Loucy (cell line): ENCODE data around the gene RIMBP2.

Experiments
- EZH2phosphoT487 ChIP-seq: fragments of 200-600 bp; IDR thresholded peaks from 2 replicates; pipeline ENCODE4 v1.6.1; 2018; ENCODE audit warnings: antibody characterized with exemption, mild to moderate bottlenecking, moderate library complexity, borderline replicate concordance
- TF ChIP-seq, protein P1 (sequence below): fragments of 200-600 bp; sonication (generic); conservative IDR thresholded peaks from 2 replicates; pipeline ENCODE4 v1.5.1; 2014; ENCODE audit warnings: mild to moderate bottlenecking, antibody characterized with exemption, low read length

DNA sequence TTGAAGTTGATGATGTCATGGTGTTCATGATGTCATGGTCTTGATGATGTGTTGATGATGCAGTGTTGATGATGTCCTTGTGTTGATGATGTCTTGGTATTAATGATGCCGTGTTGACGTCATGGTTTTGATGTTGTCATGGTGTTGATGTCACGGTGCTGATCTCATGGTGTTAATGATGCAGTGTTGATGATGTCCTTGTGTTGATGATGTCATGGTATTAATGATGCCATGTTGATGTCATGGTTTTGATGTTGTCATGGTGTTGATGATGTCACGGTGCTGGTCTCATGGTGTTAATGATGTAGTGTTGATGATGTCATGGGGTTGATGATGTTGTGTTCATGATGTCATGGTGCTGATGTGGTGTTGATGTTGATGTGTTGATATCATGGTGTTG lies 48.0 kb upstream of the RIMBP2 start:
- TF ChIP-seq, protein P1, sequence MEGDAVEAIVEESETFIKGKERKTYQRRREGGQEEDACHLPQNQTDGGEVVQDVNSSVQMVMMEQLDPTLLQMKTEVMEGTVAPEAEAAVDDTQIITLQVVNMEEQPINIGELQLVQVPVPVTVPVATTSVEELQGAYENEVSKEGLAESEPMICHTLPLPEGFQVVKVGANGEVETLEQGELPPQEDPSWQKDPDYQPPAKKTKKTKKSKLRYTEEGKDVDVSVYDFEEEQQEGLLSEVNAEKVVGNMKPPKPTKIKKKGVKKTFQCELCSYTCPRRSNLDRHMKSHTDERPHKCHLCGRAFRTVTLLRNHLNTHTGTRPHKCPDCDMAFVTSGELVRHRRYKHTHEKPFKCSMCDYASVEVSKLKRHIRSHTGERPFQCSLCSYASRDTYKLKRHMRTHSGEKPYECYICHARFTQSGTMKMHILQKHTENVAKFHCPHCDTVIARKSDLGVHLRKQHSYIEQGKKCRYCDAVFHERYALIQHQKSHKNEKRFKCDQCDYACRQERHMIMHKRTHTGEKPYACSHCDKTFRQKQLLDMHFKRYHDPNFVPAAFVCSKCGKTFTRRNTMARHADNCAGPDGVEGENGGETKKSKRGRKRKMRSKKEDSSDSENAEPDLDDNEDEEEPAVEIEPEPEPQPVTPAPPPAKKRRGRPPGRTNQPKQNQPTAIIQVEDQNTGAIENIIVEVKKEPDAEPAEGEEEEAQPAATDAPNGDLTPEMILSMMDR: no peak
- no peak for TF ChIP-seq EZH2phosphoT487
